ENCODE results near the gene TAS1R1. TPM values are rescaled to one million over a fixed set of nuclear protein-coding genes. Genes with fewer than 3 reads are reported as not detected.

TAS1R1 gene
- total and polyA plus RNA-seq, 9 of the 15 experiments (the other 6 are each of a cell fraction or from before 2014, with no cell fraction given) = 0.06 TPM; not detected in 8

DNA sequence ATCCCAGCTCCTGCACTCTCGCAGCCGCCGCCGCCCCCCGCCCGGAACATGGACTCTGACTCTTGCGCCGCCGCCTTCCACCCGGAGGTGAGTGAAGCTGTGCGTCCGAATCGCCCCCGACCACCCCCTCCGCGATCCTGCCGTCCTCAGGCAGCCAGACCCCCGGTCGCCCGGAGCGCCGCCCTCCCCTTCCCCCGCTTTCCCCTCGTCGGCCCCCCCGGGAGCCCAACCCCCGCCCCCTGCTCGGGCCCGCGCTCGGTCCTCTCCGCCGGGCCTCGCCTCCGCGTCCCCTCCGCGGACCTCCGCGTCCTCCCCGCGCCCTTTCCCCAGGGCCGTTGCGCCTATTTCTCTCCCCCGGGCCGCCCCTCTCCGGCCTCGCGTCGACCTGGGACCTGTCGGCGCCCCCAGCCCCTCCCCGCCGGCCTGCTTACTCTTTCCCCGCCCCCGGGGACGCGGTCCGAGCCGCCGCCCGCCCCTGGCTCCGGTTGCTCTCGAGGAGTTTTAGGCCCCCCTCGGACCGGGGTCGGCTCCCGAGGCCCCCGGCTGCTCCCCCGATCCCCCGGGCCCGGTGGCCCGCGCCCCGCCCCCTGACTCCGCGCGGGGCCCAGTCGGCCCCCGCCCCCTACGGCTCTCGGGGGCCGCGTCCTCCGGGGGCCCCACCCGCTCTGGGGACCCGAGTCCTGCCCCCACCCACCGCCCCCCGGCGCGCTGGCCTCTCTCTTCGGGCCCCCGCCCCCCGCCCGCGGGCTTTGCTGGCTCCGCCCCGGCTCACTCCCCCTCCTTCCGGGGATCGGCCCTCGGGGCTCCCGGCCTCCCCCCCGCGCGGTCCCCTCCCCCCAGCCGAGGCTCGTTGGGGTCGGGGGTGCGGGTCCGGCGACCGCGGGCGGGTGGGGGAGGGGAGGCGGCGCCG, 59.2 kb downstream of the TAS1R1 start (continued):
- TF ChIP-seq ZBTB2 (IDR thresholded peaks at IDR 0.05) = no peak
- no peak for TF ChIP-seq HDAC2 (IDR thresholded peaks at IDR 0.05)
- no peak for TF ChIP-seq TOE1 (IDR thresholded peaks at IDR 0.05; ENCODE audit: borderline replicate concordance)
- TF ChIP-seq TOE1 (CRISPR knock-in tag; IDR thresholded peaks at IDR 0.05; ENCODE audit: borderline replicate concordance, low read depth) = no peak
- no peak for TF ChIP-seq POLR2AphosphoS5 (IDR thresholded peaks at IDR 0.05; ENCODE audit: control insufficient read depth, insufficient read depth, low read depth, low read length)
- TF ChIP-seq ZNF232 (CRISPR knock-in tag; IDR thresholded peaks at IDR 0.05) = no peak
- TF ChIP-seq ASH1L (IDR thresholded peaks at IDR 0.05; ENCODE audit: borderline replicate concordance, low read depth, partially characterized antibody) = no peak
- no peak for TF ChIP-seq PCBP2 (IDR thresholded peaks at IDR 0.05; ENCODE audit: low read depth, low read length, poor library complexity, severe bottlenecking)
- TF ChIP-seq SRF (CRISPR knock-in tag; IDR thresholded peaks at IDR 0.05) = no peak
- no peak for TF ChIP-seq EP300 (IDR thresholded peaks at IDR 0.05; ENCODE audit: low read length)
- no peak for TF ChIP-seq RBM39 (optimal IDR thresholded peaks at IDR 0.05; ENCODE audit: low read depth, low read length)
- no peak for TF ChIP-seq PYGO2 (tag; IDR thresholded peaks at IDR 0.05)
- 0 out of 4 replicates have a peak, but pooled peaks of 1 of the 2 experiments have one; percentile 25 for TF ChIP-seq KDM4B (IDR thresholded peaks at IDR 0.05; ENCODE audit: borderline replicate concordance in 2 of 2, low read depth in 1 of 2)
- TF ChIP-seq MTA1 (IDR thresholded peaks at IDR 0.05; ENCODE audit: borderline replicate concordance) = no peak
- TF ChIP-seq, protein P1, sequence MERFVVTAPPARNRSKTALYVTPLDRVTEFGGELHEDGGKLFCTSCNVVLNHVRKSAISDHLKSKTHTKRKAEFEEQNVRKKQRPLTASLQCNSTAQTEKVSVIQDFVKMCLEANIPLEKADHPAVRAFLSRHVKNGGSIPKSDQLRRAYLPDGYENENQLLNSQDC (CRISPR knock-in tag; IDR thresholded peaks at IDR 0.05) = no peak
- no peak for TF ChIP-seq ILF3 (IDR thresholded peaks at IDR 0.05; ENCODE audit: borderline replicate concordance)
- TF ChIP-seq MNT (conservative IDR thresholded peaks at IDR 0.05) = no peak
- TF ChIP-seq ZNF589 (CRISPR knock-in tag; IDR thresholded peaks at IDR 0.05; ENCODE audit: low read depth) = no peak
- TF ChIP-seq, protein P2, sequence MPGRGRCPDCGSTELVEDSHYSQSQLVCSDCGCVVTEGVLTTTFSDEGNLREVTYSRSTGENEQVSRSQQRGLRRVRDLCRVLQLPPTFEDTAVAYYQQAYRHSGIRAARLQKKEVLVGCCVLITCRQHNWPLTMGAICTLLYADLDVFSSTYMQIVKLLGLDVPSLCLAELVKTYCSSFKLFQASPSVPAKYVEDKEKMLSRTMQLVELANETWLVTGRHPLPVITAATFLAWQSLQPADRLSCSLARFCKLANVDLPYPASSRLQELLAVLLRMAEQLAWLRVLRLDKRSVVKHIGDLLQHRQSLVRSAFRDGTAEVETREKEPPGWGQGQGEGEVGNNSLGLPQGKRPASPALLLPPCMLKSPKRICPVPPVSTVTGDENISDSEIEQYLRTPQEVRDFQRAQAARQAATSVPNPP (IDR thresholded peaks at IDR 0.05; ENCODE audit: borderline replicate concordance, insufficient read depth, insufficient read length) = no peak
- peak; percentile 13 for TF ChIP-seq FUS (optimal IDR thresholded peaks at IDR 0.05; ENCODE audit: low read depth, low read length)
- no peak for TF ChIP-seq PKNOX1 (IDR thresholded peaks at IDR 0.05)
